Measurements from ENCODE around the gene ADCY9.

ADCY9 gene

DNA sequence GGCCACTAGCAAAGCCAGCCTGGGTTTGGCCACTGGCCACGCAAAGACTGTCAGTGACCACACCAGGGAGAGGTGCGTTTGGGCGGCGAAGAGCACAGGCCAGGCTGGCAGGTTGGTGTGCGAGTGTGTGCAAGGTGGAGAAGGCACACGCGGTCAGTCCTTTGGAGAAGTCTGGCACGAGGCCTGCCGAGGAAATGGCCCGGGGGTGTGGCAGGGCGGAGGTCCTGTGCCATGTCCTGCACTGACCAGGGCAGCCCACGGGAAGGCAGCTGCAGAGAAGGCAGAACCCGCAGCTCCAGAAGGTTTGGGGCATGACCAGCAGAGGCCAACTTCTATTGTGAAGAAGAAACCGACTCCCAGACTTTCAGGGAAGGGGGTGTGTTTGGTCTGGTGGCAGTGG is 90.8 kb downstream of the ADCY9 start:
- no peak for DNase-seq

DNA sequence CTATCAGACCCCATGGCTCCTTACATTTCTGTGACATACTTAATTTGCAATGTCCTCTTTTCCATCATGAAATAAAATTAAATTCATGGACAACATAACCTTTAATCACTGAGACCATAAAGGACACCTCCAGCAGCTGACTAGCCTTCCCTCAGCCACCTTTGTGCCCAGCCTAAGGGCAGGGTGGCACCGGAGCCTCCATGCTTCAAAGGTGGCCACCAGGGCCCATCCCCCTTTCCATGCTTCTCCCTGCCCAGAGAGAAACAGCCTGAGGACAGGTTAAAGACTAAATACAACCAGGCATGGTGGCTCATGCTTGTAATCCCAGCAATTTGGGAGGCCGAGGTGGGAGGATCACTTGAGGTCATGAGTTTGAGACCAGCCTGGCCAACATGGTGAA is 94.3 kb downstream of the ADCY9 start:
- DNase-seq: no peak

DNA sequence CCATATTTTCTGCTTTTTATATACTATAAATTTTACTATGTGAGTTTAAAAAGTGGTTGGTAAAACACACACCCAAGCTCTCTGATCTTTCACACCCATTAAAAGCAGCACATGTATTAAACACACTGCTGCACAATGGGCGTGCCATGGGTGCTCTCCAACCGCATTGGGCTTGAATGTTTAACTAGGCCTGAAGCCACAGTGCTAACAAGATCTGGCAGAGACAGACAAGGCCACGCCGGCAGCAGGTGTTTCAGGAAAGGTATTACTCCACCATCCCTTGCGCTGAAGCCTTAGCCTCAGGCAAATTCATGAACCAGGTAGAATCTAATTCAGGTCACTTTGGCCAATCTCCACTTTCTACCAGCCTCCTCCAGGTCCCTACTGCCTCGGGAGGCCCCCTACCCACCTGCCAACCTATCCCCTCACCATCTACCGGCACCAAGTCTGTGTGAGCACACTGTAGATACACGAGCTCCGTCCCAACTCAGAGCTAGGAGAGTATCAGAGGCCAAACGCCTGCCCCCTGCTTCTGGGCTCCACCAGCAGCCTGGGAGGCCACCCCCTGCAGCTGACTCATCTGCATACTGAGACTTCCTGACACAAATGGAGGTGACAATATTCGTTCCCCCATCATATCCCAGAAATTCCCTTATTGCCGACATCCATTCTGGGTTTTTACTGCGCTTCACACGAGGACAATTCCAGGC is 95.0 kb downstream of the ADCY9 start:
- DNase-seq: no peak

DNA sequence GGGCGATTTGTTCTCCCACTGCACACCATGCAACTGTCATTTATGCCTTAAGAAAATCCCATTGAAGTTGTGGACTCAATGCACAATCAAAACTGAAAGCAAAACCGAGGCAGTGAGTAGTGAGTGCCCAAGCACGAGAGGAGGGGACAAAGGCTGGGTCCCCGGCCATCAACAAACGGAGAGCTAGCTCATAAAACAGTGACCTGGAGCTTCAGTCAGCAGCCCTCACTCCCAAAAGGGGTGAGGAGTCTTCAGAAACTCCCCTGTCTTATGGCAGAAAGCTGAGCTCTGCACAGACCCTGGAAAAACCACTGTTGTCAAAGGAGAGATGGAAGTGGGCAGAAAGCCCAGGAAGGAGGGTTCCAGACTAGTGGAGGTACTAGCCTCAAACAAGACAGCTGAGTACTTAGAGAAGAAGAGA is 96.9 kb downstream of the ADCY9 start:
- no peak for DNase-seq

DNA sequence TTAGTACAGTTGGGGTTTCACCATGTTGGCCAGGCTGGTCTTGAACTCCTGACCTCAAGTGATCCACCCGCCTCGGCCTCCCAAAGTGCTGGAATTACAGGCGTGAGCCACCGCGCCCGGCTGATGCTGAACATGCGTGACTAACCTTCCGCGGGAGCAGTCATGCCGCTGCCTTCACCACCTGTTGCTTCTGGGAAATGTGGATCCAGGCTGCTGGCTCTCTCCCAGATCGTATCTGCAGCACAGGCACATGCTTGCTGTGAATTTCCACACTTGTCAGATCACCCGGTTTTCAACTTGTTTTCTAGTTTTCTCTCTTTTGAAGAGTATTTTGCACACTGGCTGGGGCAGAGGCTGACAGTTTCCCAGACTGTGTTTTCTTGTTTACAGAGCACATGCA is 97.9 kb downstream of the ADCY9 start:
- DNase-seq: no peak

DNA sequence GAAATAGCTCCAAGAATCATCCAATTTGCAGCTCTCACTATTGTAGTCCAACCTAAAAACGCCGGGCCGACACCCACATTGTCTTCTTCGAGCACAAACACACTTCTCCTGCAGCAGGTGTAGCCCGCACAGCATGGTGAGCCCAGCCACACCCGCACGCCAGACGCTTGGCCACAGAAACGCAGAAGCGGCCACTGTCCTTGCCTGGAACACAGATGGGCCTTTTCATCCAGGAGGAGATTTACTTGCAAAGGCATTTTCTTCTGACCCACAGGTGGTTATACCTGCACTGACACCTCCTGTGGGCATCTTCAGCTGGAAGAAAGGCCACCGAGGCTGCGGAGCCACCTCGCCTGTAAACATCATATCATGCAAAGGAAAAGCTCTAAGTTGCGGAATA is 98.4 kb downstream of the ADCY9 start:
- no peak for DNase-seq

DNA sequence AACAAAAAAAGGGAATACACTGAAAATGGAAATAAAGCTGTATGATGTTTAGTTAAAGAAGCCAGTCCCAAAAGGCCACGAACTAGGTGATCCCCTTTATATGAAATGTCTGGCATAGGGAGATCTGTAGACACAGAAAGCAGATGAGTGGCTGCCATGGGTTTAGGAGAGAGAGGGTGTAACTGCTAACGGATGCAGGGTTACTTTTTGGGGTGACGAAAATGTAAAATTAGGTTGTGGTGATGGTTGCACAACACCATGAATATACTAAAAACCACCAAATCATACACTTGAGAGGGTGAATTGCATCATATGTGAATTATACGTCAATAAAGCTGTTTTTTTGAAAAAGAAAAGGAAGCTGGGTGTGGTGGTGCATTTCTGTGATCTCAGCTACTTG is 99.6 kb downstream of the ADCY9 start:
- DNase-seq: no peak

DNA sequence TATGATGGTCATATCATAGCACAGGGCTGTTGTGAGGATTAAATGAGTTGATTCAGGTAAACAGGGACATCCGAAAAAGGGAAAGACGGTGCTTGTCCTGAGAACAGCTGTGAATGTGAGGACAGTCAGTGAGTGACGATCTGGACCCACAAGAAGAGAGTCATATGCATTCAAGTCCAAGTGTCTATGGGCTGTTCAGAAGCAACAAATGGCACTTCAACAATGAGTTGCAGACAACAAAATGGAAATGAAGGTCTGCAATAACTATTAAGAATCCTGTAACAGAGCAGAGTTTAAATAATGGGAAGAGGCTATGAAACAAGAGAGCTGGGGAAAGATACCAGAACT is 100.3 kb downstream of the ADCY9 start:
- DNase-seq: no peak

DNA sequence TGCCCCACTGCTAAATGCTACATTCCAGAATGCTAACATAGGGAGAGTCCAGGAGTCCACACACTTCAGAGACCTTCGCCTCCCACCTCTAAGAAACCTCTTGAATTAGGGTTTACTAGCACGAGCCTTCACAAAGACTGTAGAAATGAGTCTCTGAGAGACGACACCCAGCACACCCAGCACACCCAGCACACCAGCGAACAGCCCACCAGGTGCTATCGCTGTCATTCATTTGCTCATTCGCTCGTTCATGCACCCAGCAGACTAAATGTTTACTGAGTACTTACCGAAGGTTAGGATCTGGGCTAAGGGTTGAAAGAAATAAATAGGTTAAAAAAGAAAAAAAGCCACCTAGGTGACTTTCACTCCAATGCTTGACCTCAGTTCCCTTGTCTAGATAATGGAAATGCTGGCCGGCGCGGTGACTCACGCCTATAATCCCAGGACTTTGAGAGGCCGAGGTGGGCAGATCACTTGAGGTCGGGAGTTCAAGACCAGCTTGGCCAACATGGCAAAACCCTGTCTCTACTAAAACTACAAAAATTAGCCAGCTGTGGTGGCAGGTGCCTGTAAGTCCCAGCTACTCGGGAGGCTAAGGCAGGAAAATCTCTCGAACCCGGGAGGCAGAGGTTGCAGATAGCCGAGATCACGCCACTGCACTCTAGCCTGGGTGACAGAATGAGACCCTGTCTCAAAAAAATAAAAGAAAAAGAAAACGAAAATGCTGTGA is 100.8 kb downstream of the ADCY9 start:
- no peak for DNase-seq

DNA sequence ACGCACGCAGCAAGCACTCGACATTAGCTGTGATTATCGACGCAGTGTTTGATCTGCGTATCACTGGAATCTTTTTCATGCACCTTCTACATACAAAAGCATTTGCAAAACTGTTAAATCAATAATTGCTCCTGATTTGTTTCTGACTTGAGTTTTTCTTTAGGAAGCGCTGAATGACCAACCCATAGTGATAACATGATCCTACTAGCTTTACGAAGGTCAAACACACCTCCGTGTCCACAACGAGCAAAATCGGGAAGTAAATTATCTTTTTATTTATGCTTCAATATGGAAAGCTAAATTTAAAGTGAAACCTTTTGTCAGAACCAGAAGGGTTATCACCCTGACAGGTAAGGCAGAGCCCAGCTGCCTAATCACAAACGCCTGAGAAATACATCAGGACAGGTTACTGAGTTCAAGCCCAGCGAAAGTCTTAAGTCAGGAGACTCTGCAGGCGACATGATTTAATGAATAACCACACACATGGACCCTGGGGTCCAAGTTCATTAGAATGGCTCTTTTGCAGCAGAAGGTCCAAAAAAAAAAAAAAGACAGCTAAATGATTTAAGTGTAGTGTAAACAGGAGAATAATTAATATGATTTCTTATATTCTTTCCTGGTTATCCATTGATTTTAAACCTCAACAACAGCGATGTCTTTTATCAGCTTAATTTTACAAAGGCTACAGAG is 104.2 kb downstream of the ADCY9 start:
- no peak for DNase-seq

DNA sequence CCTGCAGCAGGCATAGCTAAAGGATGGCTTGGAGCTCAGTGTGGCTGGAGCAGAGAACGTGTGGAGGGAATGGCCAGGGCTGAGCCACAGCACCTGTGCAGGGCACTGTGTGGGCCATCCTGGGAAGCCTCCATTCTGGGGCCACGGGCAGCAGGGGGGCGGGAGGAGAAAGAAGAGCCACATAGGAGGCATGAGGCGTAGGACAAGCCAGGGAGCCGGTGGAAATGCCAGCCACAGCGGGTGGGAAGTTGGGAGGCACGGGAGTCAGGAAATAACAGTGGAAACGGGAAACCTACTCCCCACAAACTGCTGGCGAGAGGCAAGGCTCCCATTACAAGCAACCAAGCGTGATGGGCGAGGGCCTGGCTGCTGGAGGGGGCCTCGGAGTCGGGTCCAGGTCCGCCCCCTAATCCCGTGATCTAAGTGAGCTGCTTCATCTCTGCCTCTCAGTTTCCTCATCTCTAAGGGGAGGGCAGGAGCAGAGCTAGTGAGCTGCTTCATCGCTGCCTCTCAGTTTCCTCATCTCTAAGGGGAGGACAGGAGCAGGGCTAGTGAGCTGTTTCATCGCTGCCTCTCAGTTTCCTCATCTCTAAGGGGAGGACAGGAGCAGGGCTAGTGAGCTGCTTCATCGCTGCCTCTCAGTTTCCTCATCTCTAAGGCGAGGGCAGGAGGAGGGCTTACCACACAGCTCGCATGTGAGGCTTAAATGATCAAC is 104.9 kb downstream of the ADCY9 start:
- DNase-seq: no peak

DNA sequence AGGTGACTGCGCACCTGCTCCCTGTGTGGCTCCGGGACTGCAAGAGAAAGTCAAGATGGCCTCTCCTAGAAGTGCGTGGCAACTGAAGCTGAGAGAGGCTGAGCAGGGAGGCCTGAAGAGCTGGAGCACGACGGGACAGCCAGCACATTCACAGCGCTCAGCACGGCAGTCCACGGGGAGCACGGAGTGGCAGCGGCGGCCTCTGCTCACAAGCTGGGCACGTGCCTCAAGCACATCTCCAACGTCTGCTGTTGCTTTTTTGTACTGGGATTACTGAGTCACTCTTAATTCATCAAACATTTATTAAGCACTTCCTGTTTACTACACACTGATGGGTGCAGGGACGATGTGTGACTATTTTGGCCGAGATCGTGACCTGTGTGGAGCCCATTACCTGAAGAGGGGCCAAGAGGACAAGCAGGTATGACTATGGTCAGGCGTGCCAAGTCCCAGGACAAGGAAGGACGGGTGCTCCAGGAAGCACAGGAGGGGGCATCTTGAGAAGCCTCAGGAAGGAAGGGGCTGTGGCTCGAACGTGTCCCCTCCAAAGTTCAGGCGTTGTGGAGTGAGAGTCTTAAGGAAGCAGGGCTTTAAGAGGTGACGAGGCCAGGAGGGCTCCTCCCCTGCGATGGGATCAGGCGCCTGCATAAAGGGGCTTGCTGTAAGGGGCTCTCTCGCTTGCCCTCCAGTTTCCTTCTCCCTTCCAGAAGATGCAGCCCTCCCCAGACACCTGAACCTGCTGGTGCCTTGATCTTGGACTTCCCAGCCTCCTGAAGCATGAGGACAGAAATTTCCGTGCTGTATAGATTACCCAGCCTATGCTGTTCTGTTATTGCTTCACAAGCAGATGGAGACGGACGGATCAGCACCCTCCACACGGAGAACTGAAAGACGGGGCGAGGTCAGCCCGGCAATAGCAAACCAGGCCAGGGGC is 105.8 kb downstream of the ADCY9 start:
- no peak for DNase-seq

DNA sequence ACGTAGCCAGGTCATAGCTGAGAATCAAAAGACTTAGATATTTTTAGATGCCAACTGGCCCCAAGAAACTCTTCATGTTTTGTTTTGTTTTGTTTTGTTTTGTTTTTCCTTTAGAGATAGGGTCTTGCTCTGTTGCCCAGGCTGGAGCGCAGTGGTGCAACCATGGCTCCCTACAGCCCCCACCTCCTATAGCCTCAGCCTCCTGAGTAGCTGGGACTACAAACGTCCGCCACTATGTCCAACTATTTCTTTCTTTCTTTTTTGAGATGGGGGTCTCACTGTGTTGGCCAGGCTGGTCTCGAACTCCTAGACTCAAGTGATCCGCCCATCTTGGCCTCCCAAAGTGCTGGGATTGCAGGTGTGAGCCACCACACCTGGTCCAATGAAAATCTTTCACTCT is 107.1 kb downstream of the ADCY9 start:
- DNase-seq: no peak

DNA sequence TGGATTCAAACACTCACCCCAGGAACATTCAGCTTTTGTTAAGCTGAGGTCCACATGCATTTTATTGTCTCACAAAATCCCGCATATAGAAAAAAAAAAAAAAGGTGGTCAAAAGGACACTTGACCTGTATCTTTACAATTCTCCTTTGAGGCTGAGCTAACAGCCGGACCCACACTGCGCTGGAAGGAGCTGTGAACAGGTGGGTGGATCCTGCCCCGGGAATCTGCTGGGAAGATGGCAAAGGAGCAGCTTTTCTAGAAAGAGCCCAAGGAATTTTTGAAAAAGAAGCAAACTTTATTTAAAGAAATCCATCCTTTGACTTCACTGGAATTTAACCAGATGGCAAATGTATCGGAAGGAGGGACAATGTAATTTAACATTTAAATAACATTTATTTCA is 108.1 kb downstream of the ADCY9 start:
- no peak for DNase-seq

DNA sequence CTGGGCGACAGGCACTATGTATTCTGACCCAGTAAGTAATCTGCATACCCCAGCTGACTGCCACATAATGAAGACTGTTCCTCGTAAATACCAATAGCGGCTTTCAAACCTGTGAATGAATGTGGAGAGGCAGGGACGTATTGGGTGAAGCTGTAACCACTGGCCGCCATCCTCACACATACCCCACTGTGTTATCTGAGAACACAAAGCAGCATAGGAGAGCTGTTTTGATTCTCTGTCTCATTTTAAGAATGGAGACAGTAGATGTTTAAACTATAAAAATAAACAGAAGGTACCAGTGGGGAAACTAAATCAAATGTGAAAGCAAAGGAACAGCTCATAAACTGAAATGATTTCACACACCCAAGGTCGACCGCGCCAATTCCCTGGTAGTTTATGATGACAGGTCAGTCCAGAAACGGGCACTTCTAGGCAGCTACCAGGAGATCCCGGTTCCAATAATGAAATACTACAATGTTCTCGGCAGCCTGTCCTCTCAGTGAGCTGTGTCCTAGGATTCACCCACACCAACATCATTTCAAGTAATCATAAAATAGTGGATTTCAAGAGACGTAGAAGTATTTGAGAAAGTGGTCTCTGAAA is 109.7 kb downstream of the ADCY9 start:
- no peak for DNase-seq

DNA sequence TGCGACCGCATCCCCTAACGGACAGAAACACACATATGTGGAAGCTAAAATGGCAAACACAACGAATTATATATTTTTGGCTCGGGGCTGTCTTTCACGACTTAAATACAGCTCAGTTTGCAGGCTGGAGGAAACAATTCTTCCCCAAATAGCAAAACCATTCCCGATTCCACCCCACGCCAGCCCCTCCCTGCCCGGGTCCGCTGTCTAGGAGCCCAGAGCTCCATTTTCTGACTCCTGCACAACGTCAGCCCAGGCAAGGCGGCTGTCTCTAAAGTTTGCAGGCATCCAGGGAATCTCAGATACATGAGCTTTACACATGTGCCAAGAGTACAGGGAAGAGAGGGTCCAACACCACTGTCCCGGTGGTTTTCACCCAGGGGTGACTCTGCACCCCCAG is 110.5 kb downstream of the ADCY9 start:
- no peak for DNase-seq

DNA sequence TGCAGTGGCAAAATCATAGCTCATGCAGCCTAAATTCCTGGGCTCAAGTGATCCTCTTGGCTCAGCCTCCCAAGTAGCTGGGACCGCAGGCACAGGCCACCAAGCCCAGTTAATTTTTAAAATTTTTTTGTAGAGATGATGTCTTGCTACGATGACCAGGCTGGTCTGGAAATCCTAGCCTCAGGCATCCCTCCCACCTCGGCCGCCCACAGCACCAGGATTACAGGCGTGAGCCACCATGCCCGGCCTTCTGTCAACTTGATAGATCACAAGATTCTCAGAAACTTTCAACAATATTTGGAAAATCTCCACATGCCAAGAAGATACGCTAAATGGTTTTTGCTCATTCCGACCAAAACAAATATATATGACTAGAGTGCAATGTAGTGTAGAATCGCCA is 111.0 kb downstream of the ADCY9 start:
- DNase-seq: no peak

DNA sequence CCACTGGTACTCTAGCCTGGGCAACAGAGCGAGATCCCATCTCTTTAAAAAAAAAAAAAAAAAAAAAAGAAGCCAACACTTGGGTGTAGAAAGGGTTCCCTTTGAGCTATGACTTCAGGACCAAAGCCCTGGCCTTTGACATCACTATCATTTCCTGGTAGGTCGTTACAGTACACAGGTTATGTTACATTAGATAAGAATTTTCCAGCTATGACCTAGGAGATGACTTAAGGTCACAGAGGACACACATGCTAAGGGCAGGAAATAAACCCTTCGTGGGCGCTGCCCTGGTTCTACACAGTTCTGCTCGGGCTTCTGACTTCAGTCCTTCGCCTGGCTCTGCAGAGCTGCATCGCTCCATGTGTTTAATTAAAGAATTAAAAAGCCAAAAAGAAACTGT is 112.0 kb downstream of the ADCY9 start:
- no peak for DNase-seq

DNA sequence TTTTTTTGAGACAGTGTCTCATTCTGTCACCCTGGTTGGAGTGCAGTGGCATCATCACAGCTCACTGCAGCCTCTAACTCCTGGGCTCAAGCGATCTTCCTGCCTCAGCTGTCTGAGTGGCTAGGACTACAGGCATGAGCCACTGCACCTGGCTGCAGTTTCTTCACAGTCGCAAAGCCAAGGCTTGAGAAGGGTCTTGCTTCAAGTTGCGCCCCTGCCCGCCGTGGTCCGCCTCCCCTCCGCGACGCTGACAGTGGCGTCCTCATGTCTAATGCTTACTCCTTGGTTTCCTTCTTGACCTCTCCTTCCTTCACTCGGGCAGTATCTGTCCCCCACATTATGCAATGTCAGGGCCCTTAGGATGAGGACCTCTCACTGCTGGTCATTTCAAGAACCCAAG is 112.7 kb downstream of the ADCY9 start:
- DNase-seq: no peak

DNA sequence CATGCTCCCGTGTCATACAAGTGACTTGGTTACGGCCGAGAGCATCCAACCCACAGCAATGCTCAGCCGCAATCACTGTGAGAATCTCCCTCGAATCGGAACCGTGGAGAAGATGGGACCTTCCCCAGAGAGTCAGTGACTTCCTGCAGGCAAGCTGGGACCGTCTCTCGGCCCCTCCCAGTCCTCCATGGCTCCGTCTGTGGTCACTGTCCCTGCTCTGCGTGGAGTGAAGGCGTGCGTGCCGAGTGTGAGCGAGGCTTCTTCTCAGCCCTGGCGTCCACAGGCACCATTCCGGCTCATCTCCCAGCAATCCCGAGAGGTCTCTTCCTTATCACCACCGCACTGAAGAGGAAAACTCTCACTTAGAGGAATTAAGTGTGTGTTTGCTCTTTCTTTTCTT is 113.1 kb downstream of the ADCY9 start:
- DNase-seq: no peak

DNA sequence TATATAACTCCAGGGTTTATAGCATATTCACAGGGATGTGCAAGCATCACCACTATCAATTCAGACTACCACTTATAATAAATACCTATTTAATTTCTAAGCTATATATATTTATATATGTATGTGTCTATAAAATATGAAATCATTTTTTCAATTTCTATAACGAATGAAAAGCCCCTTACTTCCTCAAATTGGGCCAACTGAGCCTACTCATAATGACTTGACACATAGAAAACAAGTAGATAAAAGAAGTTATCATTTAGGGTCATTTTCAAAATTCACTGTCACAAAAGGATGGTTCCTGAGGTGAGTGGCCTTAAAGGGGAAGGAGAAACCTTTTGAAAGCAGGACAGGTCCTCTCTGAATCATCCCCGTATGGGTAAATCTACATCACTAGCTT is 114.1 kb downstream of the ADCY9 start:
- no peak for DNase-seq
